ENCODE measurements around the gene VTN. TPM values are rescaled to one million over a fixed set of nuclear protein-coding genes. Genes with fewer than 3 reads are reported as not detected.
"Not testable (repeated sequence)": the region's sequence is repeated elsewhere in the genome, so short reads cannot be mapped to it uniquely, and the experiment has no call there.

The VTN gene
- total RNA-seq, 6 experiments from 2014 or later: 0.36 to 0.76 (median 0.60) TPM

DNA sequence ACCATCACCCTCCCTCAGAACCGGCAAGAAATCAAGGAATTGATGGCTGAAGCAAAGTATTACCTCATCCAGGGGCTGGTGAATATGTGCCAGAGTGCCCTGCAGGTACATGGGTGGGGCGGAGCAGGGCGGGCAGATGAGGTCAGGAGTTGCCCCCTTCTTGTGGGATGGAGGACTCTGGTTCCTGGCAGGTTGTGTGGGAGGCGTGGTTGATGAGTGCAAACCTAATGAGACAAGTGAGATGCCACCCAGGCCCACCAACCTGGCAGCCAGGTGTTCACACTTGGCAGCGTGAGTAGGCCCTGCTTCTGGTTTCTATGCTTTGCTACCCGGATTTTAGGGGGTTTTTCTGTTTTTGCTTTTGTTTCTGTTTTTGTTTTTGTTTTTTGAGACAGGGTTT, 29.7 kb downstream of the VTN start:
- Mint-ChIP-seq H3K36me3 (ENCODE audit: low read depth) (peaks cover 31% of the 10 kb centered on the region), H3K9me3 (no peaks in the 10 kb centered on the region), H3K27me3 (ENCODE audit: insufficient read depth) (peaks cover 6% of the 10 kb centered on the region), H3K4me1 (ENCODE audit: low read depth) (peaks cover 36% of the 10 kb centered on the region), H3K27ac (peak overlapping the region; percentile 29; the same call in 1 of the 2 replicates), H3K4me3 (no peak overlapping the region)
- TF ChIP-seq, protein P1, sequence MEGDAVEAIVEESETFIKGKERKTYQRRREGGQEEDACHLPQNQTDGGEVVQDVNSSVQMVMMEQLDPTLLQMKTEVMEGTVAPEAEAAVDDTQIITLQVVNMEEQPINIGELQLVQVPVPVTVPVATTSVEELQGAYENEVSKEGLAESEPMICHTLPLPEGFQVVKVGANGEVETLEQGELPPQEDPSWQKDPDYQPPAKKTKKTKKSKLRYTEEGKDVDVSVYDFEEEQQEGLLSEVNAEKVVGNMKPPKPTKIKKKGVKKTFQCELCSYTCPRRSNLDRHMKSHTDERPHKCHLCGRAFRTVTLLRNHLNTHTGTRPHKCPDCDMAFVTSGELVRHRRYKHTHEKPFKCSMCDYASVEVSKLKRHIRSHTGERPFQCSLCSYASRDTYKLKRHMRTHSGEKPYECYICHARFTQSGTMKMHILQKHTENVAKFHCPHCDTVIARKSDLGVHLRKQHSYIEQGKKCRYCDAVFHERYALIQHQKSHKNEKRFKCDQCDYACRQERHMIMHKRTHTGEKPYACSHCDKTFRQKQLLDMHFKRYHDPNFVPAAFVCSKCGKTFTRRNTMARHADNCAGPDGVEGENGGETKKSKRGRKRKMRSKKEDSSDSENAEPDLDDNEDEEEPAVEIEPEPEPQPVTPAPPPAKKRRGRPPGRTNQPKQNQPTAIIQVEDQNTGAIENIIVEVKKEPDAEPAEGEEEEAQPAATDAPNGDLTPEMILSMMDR (IDR thresholded peaks at IDR 0.05): no peak
- no peak for DNase-seq

DNA sequence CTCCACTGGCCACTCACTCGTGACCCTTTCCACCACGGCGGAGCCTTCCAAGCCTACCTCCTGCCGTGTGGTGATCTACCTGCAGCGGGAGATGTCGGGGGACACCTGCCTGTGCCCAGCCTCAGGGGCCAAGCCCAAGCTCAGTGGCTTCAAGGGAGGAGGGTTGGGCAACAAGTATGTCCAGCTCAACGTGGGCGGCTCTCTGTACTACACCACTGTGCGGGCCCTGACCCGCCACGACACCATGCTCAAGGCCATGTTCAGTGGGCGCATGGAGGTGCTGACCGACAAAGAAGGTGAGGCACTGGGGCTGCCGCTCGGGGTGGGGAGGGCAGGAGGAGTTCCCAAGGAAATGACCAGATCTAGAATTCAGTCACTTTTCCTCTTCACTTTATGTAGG, 30.7 kb downstream of the VTN start:
- TF ChIP-seq, protein P1 (IDR thresholded peaks at IDR 0.05): no peak
- peaks cover 30% of the 10 kb centered on the region for H3K36me3 Mint-ChIP-seq (ENCODE audit: low read depth)
- H3K27ac Mint-ChIP-seq: peak overlapping the region; percentile 52
- no peak for DNase-seq
- H3K9me3 Mint-ChIP-seq: no peaks in the 10 kb centered on the region
- H3K27me3 Mint-ChIP-seq (ENCODE audit: insufficient read depth): peaks cover 5% of the 10 kb centered on the region
- H3K4me1 Mint-ChIP-seq (ENCODE audit: low read depth): peaks cover 36% of the 10 kb centered on the region
- H3K4me3 Mint-ChIP-seq: no peak overlapping the region

DNA sequence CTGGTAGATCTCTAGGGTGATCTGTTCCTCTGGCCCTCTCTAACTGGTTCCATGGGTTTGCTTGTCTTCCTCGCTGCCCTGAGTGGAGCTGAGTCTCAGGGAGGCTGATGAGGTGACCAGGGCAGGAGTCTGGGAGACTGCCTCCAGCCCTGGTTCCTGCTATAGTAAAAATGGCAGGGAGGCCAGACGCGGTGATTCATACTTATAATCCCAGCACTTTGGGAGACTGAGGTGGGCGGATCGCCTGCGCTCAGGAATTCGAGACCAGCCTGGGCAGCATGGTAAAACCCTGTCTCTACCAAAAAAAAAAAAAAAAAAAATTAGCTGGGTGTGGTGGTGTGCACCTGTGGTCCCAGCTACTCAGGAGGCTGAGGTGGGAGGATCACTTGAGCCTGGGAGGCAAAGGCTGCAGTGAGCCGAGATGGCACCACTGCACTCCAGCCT, 31.3 kb downstream of the VTN start:
- not testable (repeated sequence) for H3K9me3 Mint-ChIP-seq; DNase-seq; H3K27me3 Mint-ChIP-seq (ENCODE audit: insufficient read depth)
- H3K36me3 Mint-ChIP-seq (ENCODE audit: low read depth): peaks cover 28% of the 10 kb centered on the region
- H3K27ac Mint-ChIP-seq: peak overlapping the region; percentile 99
- peak overlapping the region; percentile 98 for H3K4me3 Mint-ChIP-seq
- H3K4me1 Mint-ChIP-seq (ENCODE audit: low read depth): peaks cover 43% of the 10 kb centered on the region

DNA sequence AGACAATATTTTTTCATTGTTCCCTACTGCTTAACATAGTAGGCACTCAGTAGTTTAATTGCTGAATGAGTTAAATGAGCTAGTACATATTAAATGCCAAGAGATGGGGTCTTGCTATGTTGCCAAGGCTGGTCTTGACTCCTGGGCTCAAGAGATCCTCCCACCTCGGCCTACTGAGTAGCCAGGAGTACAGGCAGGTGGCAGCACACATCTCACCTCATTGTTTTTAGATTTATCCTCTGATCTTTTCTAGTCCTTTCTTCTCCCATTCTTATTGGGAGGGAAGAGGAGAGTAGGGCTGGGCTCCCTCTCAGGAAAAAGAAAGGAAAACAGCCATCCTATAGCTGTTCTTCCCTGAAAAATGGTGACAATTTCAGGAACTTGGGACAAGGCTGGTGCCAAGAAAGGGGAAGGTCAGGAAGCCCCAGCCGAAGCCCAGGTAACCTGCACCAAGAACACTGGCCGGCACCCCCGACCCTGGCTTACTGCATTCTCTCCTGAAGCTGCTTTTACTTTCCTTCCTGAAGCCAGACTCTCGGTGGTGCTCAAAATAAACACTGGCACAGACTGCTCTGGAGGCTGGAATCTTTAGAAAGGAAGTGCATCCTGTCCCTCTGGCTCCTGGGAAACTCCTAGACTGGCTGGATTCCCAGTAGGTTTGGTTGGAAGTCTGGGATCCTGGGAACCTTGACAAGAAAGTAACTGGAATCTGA, 31.9 kb downstream of the VTN start:
- H3K27ac Mint-ChIP-seq: peak overlapping the region; percentile 99
- H3K27me3 Mint-ChIP-seq (ENCODE audit: insufficient read depth): peaks cover 2% of the 10 kb centered on the region
- H3K4me1 Mint-ChIP-seq (ENCODE audit: low read depth): peaks cover 49% of the 10 kb centered on the region
- TF ChIP-seq, protein P1 (IDR thresholded peaks at IDR 0.05): peak; percentile 22; the same call in 1 of the 2 replicates
- H3K4me3 Mint-ChIP-seq: peak overlapping the region; percentile 98
- H3K9me3 Mint-ChIP-seq: no peaks in the 10 kb centered on the region
- DNase-seq: peak; percentile 72
- H3K36me3 Mint-ChIP-seq (ENCODE audit: low read depth): peaks cover 26% of the 10 kb centered on the region

DNA sequence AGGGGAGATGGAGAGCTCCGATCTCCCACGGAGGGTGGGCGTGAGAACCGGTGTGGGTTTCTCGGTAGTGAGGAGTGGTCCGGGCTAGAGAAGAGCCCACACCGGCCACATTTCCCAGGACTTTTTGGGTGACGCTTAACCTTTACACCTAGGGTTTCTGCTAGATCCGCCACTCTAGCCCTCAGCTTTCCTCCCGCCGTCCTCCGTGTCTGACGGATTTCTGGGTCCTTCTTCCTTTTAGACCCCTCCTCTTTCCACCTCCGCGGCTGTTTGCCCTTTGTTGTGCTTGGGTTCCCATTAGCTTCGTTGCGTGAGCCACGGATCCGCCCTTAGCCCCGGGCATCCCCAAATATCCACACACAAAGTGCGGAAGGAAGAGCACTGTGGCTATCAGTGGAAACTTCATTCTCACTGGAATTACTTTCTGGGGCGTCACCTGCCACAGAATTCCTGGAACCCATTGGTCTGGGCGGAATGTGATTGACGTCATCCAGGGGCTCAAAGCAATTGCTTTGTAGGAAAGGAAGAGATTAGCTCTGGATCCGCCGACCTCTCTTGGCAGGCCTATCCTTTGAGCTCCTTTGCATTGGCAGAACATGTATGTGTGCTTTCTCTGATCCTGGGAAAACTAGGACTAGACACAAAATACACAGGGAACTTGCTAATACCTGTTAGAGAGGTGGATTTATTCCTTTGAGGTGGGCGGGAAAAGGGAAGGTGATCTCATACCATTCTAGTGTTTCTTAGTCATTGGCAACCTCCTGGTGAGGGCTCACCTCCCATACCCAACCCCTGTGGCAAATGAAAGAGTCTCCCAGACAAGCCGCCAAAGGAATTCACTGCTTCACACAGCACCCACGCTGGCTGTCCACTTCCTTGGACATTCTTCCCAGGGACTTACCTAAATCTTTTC, 33.9 kb downstream of the VTN start:
- Mint-ChIP-seq H3K36me3 (ENCODE audit: low read depth) (peaks cover 26% of the 10 kb centered on the region), H3K4me1 (ENCODE audit: low read depth) (peaks cover 57% of the 10 kb centered on the region), H3K4me3 (peak overlapping the region; percentile 98), H3K27me3 (ENCODE audit: insufficient read depth) (peaks cover 2% of the 10 kb centered on the region), H3K9me3 (no peaks in the 10 kb centered on the region), H3K27ac (peak overlapping the region; percentile 99)
- TF ChIP-seq, protein P1 (IDR thresholded peaks at IDR 0.05): no peak
- DNase-seq: peak; percentile 89

Data from HFFc6 (cell line).